HL-60 (cell line): ENCODE data around the gene PTX3.

Experiments
- CTCF ChIP-seq: IDR thresholded peaks from one replicate; pipeline ENCODE4 v1.5.1; 2011; ENCODE audit warnings: low read length, control low read depth, inconsistent platforms; ENCODE audit not compliant: insufficient read depth
- GABPA ChIP-seq: IDR thresholded peaks from 2 replicates; pipeline ENCODE4 v1.6.1; 2012; ENCODE audit warnings: low read depth
- POLR2AphosphoS5 ChIP-seq: IDR thresholded peaks from 2 replicates; pipeline ENCODE4 v1.6.1; 2012; ENCODE audit warnings: low read depth
- REST ChIP-seq: IDR thresholded peaks from 2 replicates; pipeline ENCODE4 v1.6.1; 2012; ENCODE audit warnings: low read depth; ENCODE audit not compliant: insufficient replicate concordance

- no peak for TF ChIP-seq CTCF
- TF ChIP-seq POLR2AphosphoS5 = no peak
- no peak for TF ChIP-seq GABPA
- TF ChIP-seq REST = no peak
Measured at GRCh38 chr3:157427901-157428300, 8.7 kb upstream of the PTX3 start.
